ENCODE data around the gene LRRC8D. TPM values are rescaled to one million over a fixed set of nuclear protein-coding genes. Genes with fewer than 3 reads are reported as not detected.

The LRRC8D gene
- total RNA-seq, 1 experiment from 2014 or later, result 39.4 TPM

GRCh38 chr1:89906088-89906487 lies 85.3 kb downstream of the LRRC8D start:
- no TSS peak for BruUV-seq (replicated peaks)
- peak overlapping the region; percentile 61 for H3K27ac Mint-ChIP-seq (ENCODE audit: unreplicated experiment)

GRCh38 chr1:89907727-89908212 lies 86.9 kb downstream of the LRRC8D start:
- TF ChIP-seq, protein P1, sequence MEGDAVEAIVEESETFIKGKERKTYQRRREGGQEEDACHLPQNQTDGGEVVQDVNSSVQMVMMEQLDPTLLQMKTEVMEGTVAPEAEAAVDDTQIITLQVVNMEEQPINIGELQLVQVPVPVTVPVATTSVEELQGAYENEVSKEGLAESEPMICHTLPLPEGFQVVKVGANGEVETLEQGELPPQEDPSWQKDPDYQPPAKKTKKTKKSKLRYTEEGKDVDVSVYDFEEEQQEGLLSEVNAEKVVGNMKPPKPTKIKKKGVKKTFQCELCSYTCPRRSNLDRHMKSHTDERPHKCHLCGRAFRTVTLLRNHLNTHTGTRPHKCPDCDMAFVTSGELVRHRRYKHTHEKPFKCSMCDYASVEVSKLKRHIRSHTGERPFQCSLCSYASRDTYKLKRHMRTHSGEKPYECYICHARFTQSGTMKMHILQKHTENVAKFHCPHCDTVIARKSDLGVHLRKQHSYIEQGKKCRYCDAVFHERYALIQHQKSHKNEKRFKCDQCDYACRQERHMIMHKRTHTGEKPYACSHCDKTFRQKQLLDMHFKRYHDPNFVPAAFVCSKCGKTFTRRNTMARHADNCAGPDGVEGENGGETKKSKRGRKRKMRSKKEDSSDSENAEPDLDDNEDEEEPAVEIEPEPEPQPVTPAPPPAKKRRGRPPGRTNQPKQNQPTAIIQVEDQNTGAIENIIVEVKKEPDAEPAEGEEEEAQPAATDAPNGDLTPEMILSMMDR (IDR thresholded peaks at IDR 0.05; ENCODE audit: insufficient read depth in 1 of 2, low read depth in 1 of 2, low read length in 1 of 2, severe bottlenecking in 1 of 2, unreplicated experiment in 1 of 2), result no peak
- H3K4me1 Mint-ChIP-seq (ENCODE audit: low read depth, unreplicated experiment), result peaks cover 17% of the 10 kb centered on the region
- BruUV-seq (replicated peaks), result no TSS peak

More at GRCh38 chr1:89906088-89906487, 85.3 kb downstream of the LRRC8D start:
- Histone ChIP-seq H3K4me1 (peaks cover 67% of the 10 kb centered on the region), H3K9me3 (no peaks in the 10 kb centered on the region), H3K4me3 (ENCODE audit: low read depth, low read length) (no peak overlapping the region), H3K27me3 (replicated peaks; ENCODE audit: control insufficient read depth, insufficient read depth, low read length) (no peaks in the 10 kb centered on the region), H3K36me3 (ENCODE audit: control insufficient read depth, insufficient read depth, low read length) (no peaks in the 10 kb centered on the region)
- CTCF ChIA-PET, result no interaction called here
- peaks cover 6% of the 10 kb centered on the region for H3K36me3 Mint-ChIP-seq (ENCODE audit: insufficient read depth, unreplicated experiment)
- POLR2A ChIA-PET, result no interaction called here
- H3K9me3 Mint-ChIP-seq (ENCODE audit: unreplicated experiment), result no peaks in the 10 kb centered on the region
- H3K4me3 Mint-ChIP-seq (ENCODE audit: unreplicated experiment), result no peak overlapping the region
- intact Hi-C loops (cut with micrococcal nuclease; ENCODE audit: unreplicated experiment), result loop anchor here (10.0 kb wide), 1 partner anchor 101 kb away; no protein-coding TSS in a partner anchor
- TF ChIP-seq, protein P1 (IDR thresholded peaks at IDR 0.05; ENCODE audit: insufficient read depth in 1 of 2, low read depth in 1 of 2, low read length in 1 of 2, severe bottlenecking in 1 of 2, unreplicated experiment in 1 of 2), result no peak
- no peak for DNase-seq
- no peaks in the 10 kb centered on the region for H3K27me3 Mint-ChIP-seq (ENCODE audit: insufficient read depth, unreplicated experiment)
- H3K4me1 Mint-ChIP-seq (ENCODE audit: low read depth, unreplicated experiment), result peaks cover 14% of the 10 kb centered on the region

DNA sequence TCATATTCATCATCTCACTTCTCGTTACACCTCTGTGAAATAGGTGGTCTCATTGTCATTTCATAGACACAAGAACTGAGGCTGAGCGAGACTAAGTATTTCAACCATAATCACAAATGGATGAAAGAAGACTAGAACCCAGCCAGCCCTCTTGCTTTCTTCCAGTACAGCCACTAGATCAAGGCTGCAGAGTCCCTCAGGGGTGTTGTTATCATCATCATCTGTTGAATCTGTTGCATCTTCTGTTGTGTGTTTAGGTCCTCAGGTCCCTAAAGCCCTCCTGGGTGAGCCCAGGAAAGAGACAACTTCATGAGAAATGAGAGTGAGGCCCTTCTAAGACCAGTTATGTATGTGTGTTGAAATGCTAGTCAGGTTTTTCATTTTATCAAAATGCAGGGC lies 87.4 kb downstream of the LRRC8D start:
- H3K27me3 ChIP-seq (replicated peaks; ENCODE audit: control insufficient read depth, insufficient read depth, low read length), result no peaks in the 10 kb centered on the region
- H3K9me3 ChIP-seq, result no peaks in the 10 kb centered on the region
- no peak for DNase-seq
- Mint-ChIP-seq H3K4me1 (ENCODE audit: low read depth, unreplicated experiment) (peaks cover 17% of the 10 kb centered on the region), H3K36me3 (ENCODE audit: insufficient read depth, unreplicated experiment) (peaks cover 6% of the 10 kb centered on the region), H3K4me3 (ENCODE audit: unreplicated experiment) (no peak overlapping the region), H3K27ac (ENCODE audit: unreplicated experiment) (no peak overlapping the region), H3K27me3 (ENCODE audit: insufficient read depth, unreplicated experiment) (no peaks in the 10 kb centered on the region), H3K9me3 (ENCODE audit: unreplicated experiment) (no peaks in the 10 kb centered on the region)
- CTCF ChIA-PET, result no interaction called here
- TF ChIP-seq, protein P1 (IDR thresholded peaks at IDR 0.05; ENCODE audit: insufficient read depth in 1 of 2, low read depth in 1 of 2, low read length in 1 of 2, severe bottlenecking in 1 of 2, unreplicated experiment in 1 of 2), result no peak
- H3K4me1 ChIP-seq, result peaks cover 61% of the 10 kb centered on the region
- no TSS peak for BruUV-seq (replicated peaks)
- no peaks in the 10 kb centered on the region for H3K36me3 ChIP-seq (ENCODE audit: control insufficient read depth, insufficient read depth, low read length)
- no peak overlapping the region for H3K4me3 ChIP-seq (ENCODE audit: low read depth, low read length)
- POLR2A ChIA-PET, result no interaction called here
- intact Hi-C loops (cut with micrococcal nuclease; ENCODE audit: unreplicated experiment), result loop anchor here (10.0 kb wide), 1 partner anchor 103 kb away; no protein-coding TSS in a partner anchor

More at GRCh38 chr1:89907727-89908212, 86.9 kb downstream of the LRRC8D start:
- no peak overlapping the region for H3K4me3 Mint-ChIP-seq (ENCODE audit: unreplicated experiment)
- no peaks in the 10 kb centered on the region for H3K27me3 Mint-ChIP-seq (ENCODE audit: insufficient read depth, unreplicated experiment)
- no peak overlapping the region for H3K4me3 ChIP-seq (ENCODE audit: low read depth, low read length)
- no peaks in the 10 kb centered on the region for H3K27me3 ChIP-seq (replicated peaks; ENCODE audit: control insufficient read depth, insufficient read depth, low read length)
- peaks cover 66% of the 10 kb centered on the region for H3K4me1 ChIP-seq
- intact Hi-C loops (cut with micrococcal nuclease; ENCODE audit: unreplicated experiment), result loop anchor here (10.0 kb wide), 1 partner anchor 103 kb away; no protein-coding TSS in a partner anchor
- H3K9me3 Mint-ChIP-seq (ENCODE audit: unreplicated experiment), result no peaks in the 10 kb centered on the region
- ChIA-PET CTCF (no interaction called here), POLR2A (no interaction called here)
- peak overlapping the region; percentile 61 for H3K27ac Mint-ChIP-seq (ENCODE audit: unreplicated experiment)
- H3K36me3 Mint-ChIP-seq (ENCODE audit: insufficient read depth, unreplicated experiment), result peaks cover 6% of the 10 kb centered on the region
- H3K9me3 ChIP-seq, result no peaks in the 10 kb centered on the region
- H3K36me3 ChIP-seq (ENCODE audit: control insufficient read depth, insufficient read depth, low read length), result no peaks in the 10 kb centered on the region
- DNase-seq, result no peak
